WERI-Rb-1 (cell line): ENCODE results near the gene HIGD1C.

Source experiments
- DNase-seq: peaks from one replicate; pipeline ENCODE4 v3.0.0-alpha.2; 2020
- H3K27ac ChIP-seq: fragments of 250-450 bp; sonication (Bioruptor Pico); 2 replicates; pipeline ENCODE4 v1.5.1; 2020; ENCODE audit warnings: mild to moderate bottlenecking, moderate library complexity
- H3K27me3 ChIP-seq: fragments of 250-450 bp; sonication (Bioruptor Pico); 2 replicates; pipeline ENCODE4 v1.5.1; 2021; ENCODE audit warnings: mild to moderate bottlenecking, low read depth, moderate library complexity; ENCODE audit not compliant: insufficient read depth, severe bottlenecking
- H3K36me3 ChIP-seq: fragments of 250-450 bp; sonication (Bioruptor Pico); 2 replicates; pipeline ENCODE4 v1.5.1; 2020; ENCODE audit warnings: mild to moderate bottlenecking, moderate library complexity
- H3K4me3 ChIP-seq: 2 replicates; pipeline ENCODE4 v1.5.1; 2011; ENCODE audit warnings: low read depth, mild to moderate bottlenecking, control low read depth, low read length
- H3K9me3 ChIP-seq: fragments of 250-450 bp; sonication (Bioruptor Pico); 2 replicates; pipeline ENCODE4 v1.5.1; 2021; ENCODE audit warnings: mild to moderate bottlenecking, moderate library complexity; ENCODE audit not compliant: severe bottlenecking
- CTCF ChIP-seq: IDR thresholded peaks from 2 replicates; pipeline ENCODE4 v1.5.1; 2011; ENCODE audit warnings: low read depth, mild to moderate bottlenecking, control low read depth, inconsistent platforms, low read length

Gene HIGD1C

GRCh38 chr12:50918584-50919316 is 33.6 kb upstream of the HIGD1C start:
- peaks cover 29% of the 10 kb centered on the region for H3K9me3 ChIP-seq
- DNase-seq: peak; percentile 41
- no peaks in the 10 kb centered on the region for H3K36me3 ChIP-seq
- no peaks in the 10 kb centered on the region for H3K27me3 ChIP-seq
- peak overlapping the region; percentile 73 for H3K27ac ChIP-seq
- no peak overlapping the region for H3K4me3 ChIP-seq
- no peak for TF ChIP-seq CTCF

- H3K36me3 ChIP-seq: no peaks in the 10 kb centered on the region
- H3K27ac ChIP-seq: no peak overlapping the region
- H3K27me3 ChIP-seq: no peaks in the 10 kb centered on the region
- no peak overlapping the region for H3K4me3 ChIP-seq
- DNase-seq: no peak
- peaks cover 7% of the 10 kb centered on the region for H3K9me3 ChIP-seq
- TF ChIP-seq CTCF: no peak
Observed at GRCh38 chr12:50922820-50923219, 29.5 kb upstream of the HIGD1C start.

- Histone ChIP-seq H3K4me3 (no peak overlapping the region), H3K27me3 (no peaks in the 10 kb centered on the region), H3K36me3 (no peaks in the 10 kb centered on the region), H3K9me3 (no peaks in the 10 kb centered on the region), H3K27ac (peak overlapping the region; percentile 48)
- TF ChIP-seq CTCF: no peak
- no peak for DNase-seq
Observed at GRCh38 chr12:50923361-50924130, 28.8 kb upstream of the HIGD1C start.

- Histone ChIP-seq H3K4me3 (peak overlapping the region; percentile 6), H3K27ac (peak overlapping the region; percentile 48), H3K9me3 (no peaks in the 10 kb centered on the region), H3K36me3 (no peaks in the 10 kb centered on the region), H3K27me3 (no peaks in the 10 kb centered on the region)
- DNase-seq: no peak
- TF ChIP-seq CTCF: no peak
Observed at GRCh38 chr12:50924131-50924438, 28.3 kb upstream of the HIGD1C start.

- H3K27me3 ChIP-seq: no peaks in the 10 kb centered on the region
- peak; percentile 37 for DNase-seq
Observed at GRCh38 chr12:50924439-50925341, 27.7 kb upstream of the HIGD1C start.

More at GRCh38 chr12:50924439-50925341, 27.7 kb upstream of the HIGD1C start:
- peak overlapping the region; percentile 48 for H3K27ac ChIP-seq
- no peaks in the 10 kb centered on the region for H3K9me3 ChIP-seq
- no peak for TF ChIP-seq CTCF
- H3K4me3 ChIP-seq: peak overlapping the region; percentile 6
- H3K36me3 ChIP-seq: no peaks in the 10 kb centered on the region
